C4-2B (cell line): ENCODE data around the gene NPAS3.
A peak's percentile ranks its signal among the peaks of the same experiment; 100 is the strongest.

Experiments
- CTCF ChIP-seq: fragments of 450-650 bp; conservative IDR thresholded peaks from 2 replicates; pipeline ENCODE4 v1.5.1; 2017; ENCODE audit warnings: mild to moderate bottlenecking
- ZFX ChIP-seq: fragments of 450-650 bp; IDR thresholded peaks from 2 replicates; pipeline ENCODE4 v1.6.1; 2017

GRCh38 chr14:32998433-32998832 lies 59.8 kb downstream of the NPAS3 start:
- TF ChIP-seq CTCF (peak; percentile 66), ZFX (no peak)
